HepG2 (cell line): ENCODE data around the gene RPL35. TPM values are rescaled to one million over a fixed set of nuclear protein-coding genes. Genes with fewer than 3 reads are reported as not detected.
A peak's percentile ranks its signal among the peaks of the same experiment; 100 is the strongest.

Experiments
- CBX1 ChIP-seq: IDR thresholded peaks from one replicate; pipeline ENCODE4 v1.6.1; 2016; ENCODE audit warnings: antibody characterized with exemption, low read depth
- FOXO1 ChIP-seq: sonication (generic); formaldehyde crosslinking; IDR thresholded peaks from 2 replicates; pipeline ENCODE4 v1.4.0; 2020; ENCODE audit warnings: missing genetic modification reagents
- HMG20A ChIP-seq: IDR thresholded peaks from 2 replicates; pipeline ENCODE4 v1.6.1; 2016; ENCODE audit warnings: borderline replicate concordance
- HMGA1 ChIP-seq: sonication (generic); formaldehyde crosslinking; conservative IDR thresholded peaks from 2 replicates; pipeline ENCODE4 v1.4.0; 2020; ENCODE audit warnings: missing genetic modification reagents
- HOXA3 ChIP-seq: sonication (generic); formaldehyde crosslinking; IDR thresholded peaks from 2 replicates; pipeline ENCODE4 v1.5.0; 2020; ENCODE audit warnings: missing genetic modification reagents
- KLF16 ChIP-seq, 2 experiments: sonication (generic) in 1 of 2; formaldehyde crosslinking in 1 of 2; IDR thresholded peaks; 2 replicates each; pipeline versions ENCODE4 v1.6.1 to v1.8.0; 2016 to 2023; ENCODE audit warnings: missing genetic modification reagents in 2 of 2, missing compliant biosample characterization in 1 of 2
- MAFK ChIP-seq, 2 experiments: IDR thresholded peaks in 1 of 2; conservative IDR thresholded peaks in 1 of 2; 2 replicates each; pipeline ENCODE4 v1.6.1; 2011; ENCODE audit warnings: improper control_type of control experiment in 2 of 2, low read length in 2 of 2
- MED8 ChIP-seq: sonication (generic); formaldehyde crosslinking; IDR thresholded peaks from 2 replicates; pipeline ENCODE4 v1.8.1; 2023; ENCODE audit warnings: mild to moderate bottlenecking, missing genetic modification reagents; ENCODE audit not compliant: insufficient replicate concordance
- NFKBIZ ChIP-seq: IDR thresholded peaks from 2 replicates; pipeline ENCODE4 v1.6.1; 2018; ENCODE audit warnings: missing genetic modification reagents, missing compliant biosample characterization
- SKI ChIP-seq: fragments of 450-650 bp; IDR thresholded peaks from one replicate; pipeline ENCODE4 v1.6.1; 2018; ENCODE audit warnings: mild to moderate bottlenecking; ENCODE audit not compliant: partially characterized antibody
- ZBTB21 ChIP-seq: sonication (generic); formaldehyde crosslinking; IDR thresholded peaks from 2 replicates; pipeline ENCODE4 v1.4.0; 2020; ENCODE audit warnings: missing genetic modification reagents
- ZFYVE20 ChIP-seq: sonication (generic); formaldehyde crosslinking; IDR thresholded peaks from 2 replicates; pipeline ENCODE4 v1.8.0; 2023; ENCODE audit warnings: low read depth, mild to moderate bottlenecking, moderate library complexity, missing genetic modification reagents, borderline replicate concordance
- ZNF17 ChIP-seq: sonication (generic); formaldehyde crosslinking; IDR thresholded peaks from 2 replicates; pipeline ENCODE4 v1.5.0; 2020; ENCODE audit warnings: mild to moderate bottlenecking, missing genetic modification reagents
- ZNF224 ChIP-seq: sonication (generic); formaldehyde crosslinking; IDR thresholded peaks from 2 replicates; pipeline ENCODE4 v1.5.0; 2020; ENCODE audit warnings: mild to moderate bottlenecking, missing genetic modification reagents
- ZNF44 ChIP-seq: sonication (generic); formaldehyde crosslinking; IDR thresholded peaks from 2 replicates; pipeline ENCODE4 v1.5.1; 2020; ENCODE audit warnings: mild to moderate bottlenecking, missing genetic modification reagents
- ZNF546 ChIP-seq: sonication (generic); formaldehyde crosslinking; conservative IDR thresholded peaks from 2 replicates; pipeline ENCODE4 v1.8.1; 2023; ENCODE audit warnings: mild to moderate bottlenecking, missing genetic modification reagents
- ZNF75D ChIP-seq: sonication (generic); formaldehyde crosslinking; IDR thresholded peaks from 2 replicates; pipeline ENCODE4 v1.8.1; 2023; ENCODE audit warnings: missing genetic modification reagents, mild to moderate bottlenecking, borderline replicate concordance
- ZNF780A ChIP-seq: sonication (generic); formaldehyde crosslinking; IDR thresholded peaks from 2 replicates; pipeline ENCODE4 v1.8.0; 2022; ENCODE audit warnings: mild to moderate bottlenecking, missing genetic modification reagents, moderate library complexity
- ZNF816 ChIP-seq: sonication (generic); formaldehyde crosslinking; IDR thresholded peaks from 2 replicates; pipeline ENCODE4 v1.8.0; 2022; ENCODE audit warnings: missing genetic modification reagents, mild to moderate bottlenecking, borderline replicate concordance
- polyA plus RNA-seq, 8 experiments: library from polyadenylated mRNA; depleted of rRNA in 3 of 8; stranded (reverse) in 7 of 8; unstranded in 1 of 8; fragments of >200 nt; fragmentation: Illumina TruSeq in 4 of 8; extraction: Trizol in 4 of 8; gene quantifications; 2 replicates each; pipeline versions ENCODE4 v1.2.1 to v1.2.3, GENCODE V29; 2011 to 2016; ENCODE audit warnings: low read depth in 4 of 8, missing spikeins in 1 of 8, mixed read lengths in 1 of 8; ENCODE audit not compliant: insufficient read depth in 1 of 8
- total RNA-seq, 5 experiments: library from RNA; depleted of rRNA; stranded (reverse); fragments of >200 nt; fragmentation: Illumina TruSeq; extraction: Trizol; gene quantifications; 2 replicates each; pipeline ENCODE4 v1.2.3, GENCODE V29; 2016; ENCODE audit warnings: low read depth in 1 of 5
- TF ChIP-seq, protein P1 (sequence below): IDR thresholded peaks from 2 replicates; pipeline ENCODE4 v1.6.1; 2016; ENCODE audit warnings: mild to moderate bottlenecking
- TF ChIP-seq, protein P2 (sequence below): sonication (generic); formaldehyde crosslinking; IDR thresholded peaks from 2 replicates; pipeline ENCODE4 v1.8.0; 2023; ENCODE audit warnings: mild to moderate bottlenecking, missing genetic modification reagents
- TF ChIP-seq, protein P3 (sequence below): IDR thresholded peaks from 2 replicates; pipeline ENCODE4 v1.6.1; 2018; ENCODE audit warnings: missing genetic modification reagents
- TF ChIP-seq, protein P4 (sequence below): sonication (generic); formaldehyde crosslinking; IDR thresholded peaks from 2 replicates; pipeline ENCODE4 v1.4.0; 2020; ENCODE audit warnings: missing genetic modification reagents

RPL35 gene
- total and polyA plus RNA-seq, 2 of the 13 experiments (the other 11 are each of a cell fraction or from before 2014, with no cell fraction given), result 2,153 to 2,935 TPM

DNA sequence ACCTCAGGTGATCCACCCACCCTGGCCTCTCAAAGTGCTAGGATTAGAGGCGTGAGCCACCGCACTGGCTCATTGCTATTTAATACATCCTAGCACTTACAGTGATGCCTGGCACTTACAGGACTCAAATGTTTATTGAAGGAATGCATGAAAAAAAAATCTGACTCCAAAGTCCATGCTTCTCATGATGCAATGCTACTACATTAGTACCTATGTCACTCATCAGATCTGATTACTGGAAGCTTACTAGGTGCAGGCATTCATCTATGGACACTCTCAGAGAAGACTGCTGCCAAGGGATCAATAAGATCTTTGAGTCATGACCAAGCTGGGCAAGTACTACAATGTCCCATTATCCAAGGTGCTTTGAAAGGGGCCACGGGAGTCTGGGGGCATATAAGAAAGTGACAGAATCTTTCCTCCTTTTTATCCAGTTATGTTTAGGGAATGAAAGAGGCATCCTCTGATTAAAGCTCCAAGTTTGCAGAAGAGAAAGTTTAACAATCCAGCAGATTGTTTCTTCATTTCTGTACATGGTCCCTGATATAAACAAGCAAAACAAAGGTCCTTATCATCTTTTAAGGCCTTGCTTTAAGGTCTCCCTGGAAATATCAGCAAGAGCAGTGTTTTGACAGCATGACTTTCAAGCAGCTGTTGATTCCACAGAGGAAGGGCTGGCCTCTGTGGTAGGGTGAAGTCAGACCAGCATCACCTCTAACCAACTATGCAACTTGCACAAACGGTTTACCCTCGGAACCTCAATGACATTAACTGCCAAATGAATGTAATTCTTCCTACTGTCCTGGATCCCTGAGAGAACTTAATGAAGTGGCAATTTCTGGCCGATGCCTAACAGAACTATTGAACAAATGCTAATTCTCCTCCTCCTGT lies 36.1 kb upstream of the RPL35 start (continued):
- TF ChIP-seq HMGA1 (no peak), HMG20A (CRISPR knock-in tag) (no peak), ZNF546 (CRISPR knock-in tag) (no peak), FOXO1 (CRISPR knock-in tag) (peak; percentile 45; the same call in 1 of the 2 replicates), NFKBIZ (peak; percentile 79; the same call in 1 of the 2 replicates), ZNF17 (CRISPR knock-in tag) (no peak), HOXA3 (peak; percentile 28; the same call in 1 of the 2 replicates), ZNF75D (no peak), MAFK (conservative IDR thresholded peaks at IDR 0.05 in 1 of 2, IDR thresholded peaks at IDR 0.05 in 1 of 2; ENCODE audit: low read length in 2 of 2) (0 out of 4 replicates have a peak, but pooled peaks of 1 of the 2 experiments have one; percentile 1), CBX1 (no peak), ZFYVE20 (CRISPR knock-in tag) (no peak), KLF16 (CRISPR knock-in tag; IDR thresholded peaks at IDR 0.05) (peak in 1 of 2 experiments; percentile 66; a peak in 1 of 4 replicates), SKI (no peak), MED8 (no peak), ZNF224 (CRISPR knock-in tag) (no peak), ZNF44 (CRISPR knock-in tag) (no peak), ZNF780A (CRISPR knock-in tag) (peak; percentile 73; the same call in 1 of the 2 replicates), ZNF816 (CRISPR knock-in tag) (no peak), ZBTB21 (CRISPR knock-in tag) (peak; percentile 68; the same call in 1 of the 2 replicates)
- TF ChIP-seq, protein P1, sequence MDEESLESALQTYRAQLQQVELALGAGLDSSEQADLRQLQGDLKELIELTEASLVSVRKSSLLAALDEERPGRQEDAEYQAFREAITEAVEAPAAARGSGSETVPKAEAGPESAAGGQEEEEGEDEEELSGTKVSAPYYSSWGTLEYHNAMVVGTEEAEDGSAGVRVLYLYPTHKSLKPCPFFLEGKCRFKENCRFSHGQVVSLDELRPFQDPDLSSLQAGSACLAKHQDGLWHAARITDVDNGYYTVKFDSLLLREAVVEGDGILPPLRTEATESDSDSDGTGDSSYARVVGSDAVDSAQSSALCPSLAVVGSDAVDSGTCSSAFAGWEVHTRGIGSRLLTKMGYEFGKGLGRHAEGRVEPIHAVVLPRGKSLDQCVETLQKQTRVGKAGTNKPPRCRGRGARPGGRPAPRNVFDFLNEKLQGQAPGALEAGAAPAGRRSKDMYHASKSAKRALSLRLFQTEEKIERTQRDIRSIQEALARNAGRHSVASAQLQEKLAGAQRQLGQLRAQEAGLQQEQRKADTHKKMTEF (CRISPR knock-in tag), result peak; percentile 63; the same call in 1 of the 2 replicates
- TF ChIP-seq, protein P2, sequence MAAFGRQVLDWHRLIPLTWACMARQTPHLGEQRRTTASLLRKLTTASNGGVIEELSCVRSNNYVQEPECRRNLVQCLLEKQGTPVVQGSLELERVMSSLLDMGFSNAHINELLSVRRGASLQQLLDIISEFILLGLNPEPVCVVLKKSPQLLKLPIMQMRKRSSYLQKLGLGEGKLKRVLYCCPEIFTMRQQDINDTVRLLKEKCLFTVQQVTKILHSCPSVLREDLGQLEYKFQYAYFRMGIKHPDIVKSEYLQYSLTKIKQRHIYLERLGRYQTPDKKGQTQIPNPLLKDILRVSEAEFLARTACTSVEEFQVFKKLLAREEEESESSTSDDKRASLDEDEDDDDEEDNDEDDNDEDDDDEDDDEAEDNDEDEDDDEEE, result peak; percentile 49; the same call in 1 of the 2 replicates
- TF ChIP-seq, protein P3, sequence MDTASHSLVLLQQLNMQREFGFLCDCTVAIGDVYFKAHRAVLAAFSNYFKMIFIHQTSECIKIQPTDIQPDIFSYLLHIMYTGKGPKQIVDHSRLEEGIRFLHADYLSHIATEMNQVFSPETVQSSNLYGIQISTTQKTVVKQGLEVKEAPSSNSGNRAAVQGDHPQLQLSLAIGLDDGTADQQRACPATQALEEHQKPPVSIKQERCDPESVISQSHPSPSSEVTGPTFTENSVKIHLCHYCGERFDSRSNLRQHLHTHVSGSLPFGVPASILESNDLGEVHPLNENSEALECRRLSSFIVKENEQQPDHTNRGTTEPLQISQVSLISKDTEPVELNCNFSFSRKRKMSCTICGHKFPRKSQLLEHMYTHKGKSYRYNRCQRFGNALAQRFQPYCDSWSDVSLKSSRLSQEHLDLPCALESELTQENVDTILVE (CRISPR knock-in tag), result peak; percentile 26; the same call in 1 of the 2 replicates
- TF ChIP-seq, protein P4, sequence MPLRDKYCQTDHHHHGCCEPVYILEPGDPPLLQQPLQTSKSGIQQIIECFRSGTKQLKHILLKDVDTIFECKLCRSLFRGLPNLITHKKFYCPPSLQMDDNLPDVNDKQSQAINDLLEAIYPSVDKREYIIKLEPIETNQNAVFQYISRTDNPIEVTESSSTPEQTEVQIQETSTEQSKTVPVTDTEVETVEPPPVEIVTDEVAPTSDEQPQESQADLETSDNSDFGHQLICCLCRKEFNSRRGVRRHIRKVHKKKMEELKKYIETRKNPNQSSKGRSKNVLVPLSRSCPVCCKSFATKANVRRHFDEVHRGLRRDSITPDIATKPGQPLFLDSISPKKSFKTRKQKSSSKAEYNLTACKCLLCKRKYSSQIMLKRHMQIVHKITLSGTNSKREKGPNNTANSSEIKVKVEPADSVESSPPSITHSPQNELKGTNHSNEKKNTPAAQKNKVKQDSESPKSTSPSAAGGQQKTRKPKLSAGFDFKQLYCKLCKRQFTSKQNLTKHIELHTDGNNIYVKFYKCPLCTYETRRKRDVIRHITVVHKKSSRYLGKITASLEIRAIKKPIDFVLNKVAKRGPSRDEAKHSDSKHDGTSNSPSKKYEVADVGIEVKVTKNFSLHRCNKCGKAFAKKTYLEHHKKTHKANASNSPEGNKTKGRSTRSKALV (CRISPR knock-in tag), result no peak
